ENCODE data around the gene DUSP2. TPM values are rescaled to one million over a fixed set of nuclear protein-coding genes. Genes with fewer than 3 reads are reported as not detected.

DUSP2 gene
- polyA plus RNA-seq, 4 donors: 0.45 to 5.1 (median 2.4) TPM

GRCh38 chr2:96116879-96117533 lies 28.2 kb downstream of the DUSP2 start:
- no peak overlapping the region for H3K27ac ChIP-seq (ENCODE audit: low read depth in 1 of 3, low read length in 2 of 3)

GRCh38 chr2:96116424-96116878 lies 28.8 kb downstream of the DUSP2 start, which contains the start of gene ADRA2B:
ADRA2B (minus strand) TSS chr2:96116571; CDS start chr2:96116149, 422 bp downstream.
- Histone ChIP-seq H3K27me3 (ENCODE audit: control insufficient read depth in 3 of 3, insufficient read depth in 3 of 3, low read length in 3 of 3) (peaks cover 0 to 41% (median 8%) of the 10 kb centered on the region in 3 donors), H3K4me1 (ENCODE audit: control insufficient read depth in 3 of 3, insufficient read depth in 2 of 3, low read depth in 1 of 3, low read length in 2 of 3) (peaks cover 0 to 5% (median 2%) of the 10 kb centered on the region in 3 donors), H3K4me3 (ENCODE audit: low read depth in 1 of 3, low read length in 3 of 3) (peak within 1 kb of the TSS; percentile 10 to 61 (median 38)), H3K9me3 (ENCODE audit: control insufficient read depth in 2 of 2, insufficient read depth in 1 of 2, low read depth in 1 of 2, low read length in 1 of 2) (peaks cover 0 to 7% of the 10 kb centered on the region in 2 donors), H3K36me3 (ENCODE audit: control insufficient read depth in 3 of 3, insufficient read depth in 2 of 3, low read depth in 1 of 3, low read length in 3 of 3) (no peaks in the 10 kb centered on the region), H3K27ac (ENCODE audit: low read depth in 1 of 3, low read length in 2 of 3) (no peak within 1 kb of the TSS)
- FAIRE-seq (no peak), DNase-seq (peak; percentile 80 to 95)
- WGBS, 3 donors: 0 to 2% (median 1%) methylated on average over 8 to 64 of the region's 64 CpGs

More at GRCh38 chr2:96116879-96117533, 28.2 kb downstream of the DUSP2 start:
- no peaks in the 10 kb centered on the region for H3K36me3 ChIP-seq (ENCODE audit: control insufficient read depth in 3 of 3, insufficient read depth in 2 of 3, low read depth in 1 of 3, low read length in 3 of 3)
- DNase-seq (peak; percentile 54 to 81), FAIRE-seq (no peak)
- WGBS, 3 donors: 1 to 3% (median 1%) methylated on average over 40 to 62 of the region's 62 CpGs
- peak overlapping the region; percentile 5 to 61 (median 38) for H3K4me3 ChIP-seq (ENCODE audit: low read depth in 1 of 3, low read length in 3 of 3)
- peaks cover 0 to 41% (median 8%) of the 10 kb centered on the region in 3 donors for H3K27me3 ChIP-seq (ENCODE audit: control insufficient read depth in 3 of 3, insufficient read depth in 3 of 3, low read length in 3 of 3)
- H3K4me1 ChIP-seq (ENCODE audit: control insufficient read depth in 3 of 3, insufficient read depth in 2 of 3, low read depth in 1 of 3, low read length in 2 of 3): peaks cover 0 to 5% (median 2%) of the 10 kb centered on the region in 3 donors
- peaks cover 0 to 7% of the 10 kb centered on the region in 2 donors for H3K9me3 ChIP-seq (ENCODE audit: control insufficient read depth in 2 of 2, insufficient read depth in 1 of 2, low read depth in 1 of 2, low read length in 1 of 2)

- Histone ChIP-seq H3K4me3 (ENCODE audit: low read depth in 1 of 3, low read length in 3 of 3) (peak overlapping the region in 2 of 3 donors; percentile 10 to 61), H3K9me3 (ENCODE audit: control insufficient read depth in 2 of 2, insufficient read depth in 1 of 2, low read depth in 1 of 2, low read length in 1 of 2) (peaks cover 0 to 7% of the 10 kb centered on the region in 2 donors), H3K36me3 (ENCODE audit: control insufficient read depth in 3 of 3, insufficient read depth in 2 of 3, low read depth in 1 of 3, low read length in 3 of 3) (no peaks in the 10 kb centered on the region), H3K4me1 (ENCODE audit: control insufficient read depth in 3 of 3, insufficient read depth in 2 of 3, low read depth in 1 of 3, low read length in 2 of 3) (peaks cover 0 to 5% (median 2%) of the 10 kb centered on the region in 3 donors), H3K27me3 (ENCODE audit: control insufficient read depth in 3 of 3, insufficient read depth in 3 of 3, low read length in 3 of 3) (peaks cover 0 to 37% (median 8%) of the 10 kb centered on the region in 3 donors), H3K27ac (ENCODE audit: low read depth in 1 of 3, low read length in 2 of 3) (no peak overlapping the region)
- WGBS, 3 donors: 45 to 68% (median 65%) methylated on average over 63 to 77 of the region's 77 CpGs
- DNase-seq (peak in 1 of 2 donors; percentile 16), FAIRE-seq (no peak)
Measured at GRCh38 chr2:96115631-96116423, 29.4 kb downstream of the DUSP2 start.

- FAIRE-seq: no peak
- Histone ChIP-seq H3K36me3 (ENCODE audit: control insufficient read depth in 3 of 3, insufficient read depth in 2 of 3, low read depth in 1 of 3, low read length in 3 of 3) (no peaks in the 10 kb centered on the region), H3K4me3 (ENCODE audit: low read depth in 1 of 3, low read length in 3 of 3) (no peak overlapping the region), H3K4me1 (ENCODE audit: control insufficient read depth in 3 of 3, insufficient read depth in 2 of 3, low read depth in 1 of 3, low read length in 2 of 3) (peaks cover 0 to 10% (median 2%) of the 10 kb centered on the region in 3 donors), H3K27me3 (ENCODE audit: control insufficient read depth in 3 of 3, insufficient read depth in 3 of 3, low read length in 3 of 3) (peaks cover 0 to 33% (median 8%) of the 10 kb centered on the region in 3 donors), H3K9me3 (ENCODE audit: control insufficient read depth in 2 of 2, insufficient read depth in 1 of 2, low read depth in 1 of 2, low read length in 1 of 2) (peaks cover 0 to 7% of the 10 kb centered on the region in 2 donors), H3K27ac (ENCODE audit: low read depth in 1 of 3, low read length in 2 of 3) (no peak overlapping the region)
- DNase-seq: no peak
- 92 to 97% (median 96%) methylated on average over 22 to 24 of the region's 24 CpGs for WGBS, 3 donors
Measured at GRCh38 chr2:96114903-96115581, 30.2 kb downstream of the DUSP2 start.

GRCh38 chr2:96114546-96114902 lies 30.7 kb downstream of the DUSP2 start:
- Histone ChIP-seq H3K9me3 (ENCODE audit: control insufficient read depth in 2 of 2, insufficient read depth in 1 of 2, low read depth in 1 of 2, low read length in 1 of 2) (peaks cover 0 to 7% of the 10 kb centered on the region in 2 donors), H3K27ac (ENCODE audit: low read depth in 1 of 3, low read length in 2 of 3) (no peak overlapping the region), H3K27me3 (ENCODE audit: control insufficient read depth in 3 of 3, insufficient read depth in 3 of 3, low read length in 3 of 3) (peaks cover 0 to 30% (median 8%) of the 10 kb centered on the region in 3 donors), H3K4me1 (ENCODE audit: control insufficient read depth in 3 of 3, insufficient read depth in 2 of 3, low read depth in 1 of 3, low read length in 2 of 3) (peaks cover 0 to 15% (median 2%) of the 10 kb centered on the region in 3 donors), H3K4me3 (ENCODE audit: low read depth in 1 of 3, low read length in 3 of 3) (no peak overlapping the region), H3K36me3 (ENCODE audit: control insufficient read depth in 3 of 3, insufficient read depth in 2 of 3, low read depth in 1 of 3, low read length in 3 of 3) (no peaks in the 10 kb centered on the region)
- WGBS, 3 donors: 87 to 90% (median 88%) methylated on average over 13 of the region's 13 CpGs
- FAIRE-seq (no peak), DNase-seq (no peak)

- Histone ChIP-seq H3K27ac (ENCODE audit: low read depth in 1 of 3, low read length in 2 of 3) (no peak overlapping the region), H3K27me3 (ENCODE audit: control insufficient read depth in 3 of 3, insufficient read depth in 3 of 3, low read length in 3 of 3) (peaks cover 0 to 27% (median 7%) of the 10 kb centered on the region in 3 donors), H3K9me3 (ENCODE audit: control insufficient read depth in 2 of 2, insufficient read depth in 1 of 2, low read depth in 1 of 2, low read length in 1 of 2) (peaks cover 0 to 7% of the 10 kb centered on the region in 2 donors), H3K4me3 (ENCODE audit: low read depth in 1 of 3, low read length in 3 of 3) (no peak overlapping the region), H3K36me3 (ENCODE audit: control insufficient read depth in 3 of 3, insufficient read depth in 2 of 3, low read depth in 1 of 3, low read length in 3 of 3) (no peaks in the 10 kb centered on the region), H3K4me1 (ENCODE audit: control insufficient read depth in 3 of 3, insufficient read depth in 2 of 3, low read depth in 1 of 3, low read length in 2 of 3) (peaks cover 0 to 21% (median 2%) of the 10 kb centered on the region in 3 donors)
- WGBS, 3 donors: 89 to 92% (median 90%) methylated on average over 17 of the region's 17 CpGs
- no peak for DNase-seq
- FAIRE-seq: no peak
Measured at GRCh38 chr2:96113951-96114350, 31.3 kb downstream of the DUSP2 start.

- H3K27me3 ChIP-seq (ENCODE audit: control insufficient read depth in 3 of 3, insufficient read depth in 3 of 3, low read length in 3 of 3): peaks cover 0 to 26% (median 4%) of the 10 kb centered on the region in 3 donors
- no peak overlapping the region for H3K4me3 ChIP-seq (ENCODE audit: low read depth in 1 of 3, low read length in 3 of 3)
- peaks cover 0 to 7% of the 10 kb centered on the region in 2 donors for H3K9me3 ChIP-seq (ENCODE audit: control insufficient read depth in 2 of 2, insufficient read depth in 1 of 2, low read depth in 1 of 2, low read length in 1 of 2)
- 83 to 87% (median 86%) methylated on average over 7 of the region's 7 CpGs for WGBS, 3 donors
- H3K27ac ChIP-seq (ENCODE audit: low read depth in 1 of 3, low read length in 2 of 3): no peak overlapping the region
- peaks cover 0 to 27% (median 2%) of the 10 kb centered on the region in 3 donors for H3K4me1 ChIP-seq (ENCODE audit: control insufficient read depth in 3 of 3, insufficient read depth in 2 of 3, low read depth in 1 of 3, low read length in 2 of 3)
- DNase-seq (no peak), FAIRE-seq (no peak)
- no peaks in the 10 kb centered on the region for H3K36me3 ChIP-seq (ENCODE audit: control insufficient read depth in 3 of 3, insufficient read depth in 2 of 3, low read depth in 1 of 3, low read length in 3 of 3)
Measured at GRCh38 chr2:96113367-96113677, 31.9 kb downstream of the DUSP2 start.
